HUES64 (cell line): ENCODE data around the gene DBF4B.

Source experiments
- H3K27ac ChIP-seq: 2 replicates; pipeline ENCODE4 v1.7.0; 2013; ENCODE audit warnings: low read depth, low read length, inconsistent platforms
- H3K27me3 ChIP-seq: 2 replicates; pipeline ENCODE4 v1.6.1; 2013; ENCODE audit warnings: mild to moderate bottlenecking, low read length; ENCODE audit not compliant: insufficient read depth
- H3K36me3 ChIP-seq: 2 replicates; pipeline ENCODE4 v1.6.1; 2013; ENCODE audit warnings: mild to moderate bottlenecking, low read length; ENCODE audit not compliant: insufficient read depth
- H3K4me1 ChIP-seq: 2 replicates; pipeline ENCODE4 v1.6.1; 2013; ENCODE audit warnings: mild to moderate bottlenecking, low read length, moderate library complexity; ENCODE audit not compliant: insufficient read depth
- H3K4me3 ChIP-seq: 2 replicates; pipeline ENCODE4 v1.5.1; 2013; ENCODE audit warnings: mild to moderate bottlenecking, low read length, moderate library complexity
- H3K9ac ChIP-seq: 2 replicates; pipeline ENCODE4 v1.6.1; 2013; ENCODE audit warnings: mild to moderate bottlenecking, low read depth, low read length
- H3K9me3 ChIP-seq: 2 replicates; pipeline ENCODE4 v1.6.1; 2013; ENCODE audit warnings: low read depth, low read length; ENCODE audit not compliant: insufficient read depth
- WGBS: fragments of 150-250, 120-280 bp; methylation state at CpG from one replicate; pipeline ENCODE4 v1.1.7; 2013; ENCODE audit warnings: missing lambda C conversion rate; 5-methylcytosine and 5-hydroxymethylcytosine counted together

Gene DBF4B

GRCh38 chr17:44795421-44795820, 87.0 kb downstream of the DBF4B start:
- Histone ChIP-seq H3K27ac (peak overlapping the region; percentile 28; the same call in 1 of the 2 replicates), H3K4me1 (peaks cover 10% of the 10 kb centered on the region; the same call in 1 of the 2 replicates), H3K27me3 (no peaks in the 10 kb centered on the region), H3K4me3 (no peak overlapping the region), H3K36me3 (peaks cover 29% of the 10 kb centered on the region), H3K9ac (no peak overlapping the region; the same call in 1 of the 2 replicates), H3K9me3 (no peaks in the 10 kb centered on the region)
- 85% methylated on average over 9 of the region's 9 CpGs for WGBS

GRCh38 chr17:44795928-44796327, 87.5 kb downstream of the DBF4B start:
- Histone ChIP-seq H3K36me3 (peaks cover 34% of the 10 kb centered on the region), H3K4me3 (no peak overlapping the region), H3K27me3 (no peaks in the 10 kb centered on the region), H3K4me1 (peaks cover 10% of the 10 kb centered on the region; the same call in 1 of the 2 replicates), H3K9me3 (no peaks in the 10 kb centered on the region), H3K9ac (no peak overlapping the region), H3K27ac (no peak overlapping the region; the same call in 1 of the 2 replicates)
- WGBS: 80% methylated on average over 10 of the region's 10 CpGs

- H3K4me3 ChIP-seq: no peak overlapping the region
- H3K4me1 ChIP-seq: peaks cover 10% of the 10 kb centered on the region; the same call in 1 of the 2 replicates
- 94% methylated on average over 8 of the region's 9 CpGs for WGBS
These were observed 88.3 kb downstream of the DBF4B start for GRCh38 chr17:44796731-44797130.

GRCh38 chr17:44797802-44798201, 89.3 kb downstream of the DBF4B start:
- H3K27ac ChIP-seq: peak overlapping the region; percentile 53; the same call in 1 of the 2 replicates

More at GRCh38 chr17:44796731-44797130, 88.3 kb downstream of the DBF4B start:
- Histone ChIP-seq H3K9me3 (no peaks in the 10 kb centered on the region), H3K27me3 (no peaks in the 10 kb centered on the region), H3K36me3 (peaks cover 41% of the 10 kb centered on the region), H3K27ac (no peak overlapping the region), H3K9ac (no peak overlapping the region)

GRCh38 chr17:44798356-44798755, 89.9 kb downstream of the DBF4B start:
- H3K4me1 ChIP-seq: peaks cover 10% of the 10 kb centered on the region; the same call in 1 of the 2 replicates
- peaks cover 57% of the 10 kb centered on the region for H3K36me3 ChIP-seq
- H3K4me3 ChIP-seq: no peak overlapping the region
- no peak overlapping the region for H3K9ac ChIP-seq
- no peaks in the 10 kb centered on the region for H3K27me3 ChIP-seq
- WGBS: 98% methylated on average over 2 of the region's 2 CpGs
- no peaks in the 10 kb centered on the region for H3K9me3 ChIP-seq
- H3K27ac ChIP-seq: no peak overlapping the region; the same call in 1 of the 2 replicates

More at GRCh38 chr17:44797802-44798201, 89.3 kb downstream of the DBF4B start:
- no peak overlapping the region for H3K9ac ChIP-seq
- peaks cover 51% of the 10 kb centered on the region for H3K36me3 ChIP-seq
- H3K27me3 ChIP-seq: no peaks in the 10 kb centered on the region
- no peaks in the 10 kb centered on the region for H3K9me3 ChIP-seq
- WGBS: 86% methylated on average over 11 of the region's 11 CpGs
- peaks cover 10% of the 10 kb centered on the region; the same call in 1 of the 2 replicates for H3K4me1 ChIP-seq
- H3K4me3 ChIP-seq: no peak overlapping the region
